HEK293 (cell line): ENCODE data around the gene TBC1D14.
"Not testable (repeated sequence)": the region's sequence is repeated elsewhere in the genome, so short reads cannot be mapped to it uniquely, and the experiment has no call there.

Experiments
- CTCF ChIA-PET: fragments of 350-600 bp; formaldehyde crosslinking; extraction: SDS; loops from one replicate; lab custom pipeline; 2021; ENCODE audit warnings: antibody characterized with exemption; lab: Yijun Ruan, JAX
- POLR2A ChIA-PET: fragments of 300-600 bp; formaldehyde crosslinking; extraction: SDS; loops from one replicate; lab custom pipeline; 2020; ENCODE audit warnings: antibody characterized with exemption, inconsistent platforms; lab: Yijun Ruan, JAX
- H3K27ac ChIP-seq: fragments of 200-500 bp; sonication (Bioruptor generic); 2 replicates; pipeline ENCODE4 v1.5.1; 2014; ENCODE audit warnings: low read depth, low read length, control low read depth, inconsistent platforms; ENCODE audit errors: extremely low read depth
- H3K36me3 ChIP-seq, 2 experiments: fragments of 200-500 bp in 1 of 2; sonication (Bioruptor generic) in 1 of 2; 1 replicate in 1 of 2; 2 replicates in 1 of 2; pipeline ENCODE4 v1.5.1; 2014 to 2017; ENCODE audit warnings: inconsistent platforms in 2 of 2, low read length in 2 of 2; ENCODE audit not compliant: control insufficient read depth in 2 of 2, insufficient read depth in 1 of 2
- H3K4me1 ChIP-seq: fragments of 200-500 bp; sonication (Bioruptor generic); 2 replicates; pipeline ENCODE4 v1.5.1; 2014; ENCODE audit warnings: mild to moderate bottlenecking, low read length, inconsistent platforms; ENCODE audit not compliant: control insufficient read depth, insufficient read depth
- H3K4me3 ChIP-seq: 2 replicates; pipeline ENCODE4 v1.5.1; 2011; ENCODE audit warnings: low read depth, mild to moderate bottlenecking, control low read depth, low read length, moderate library complexity
- H3K9me3 ChIP-seq: fragments of 200-500 bp; sonication (Bioruptor generic); 2 replicates; pipeline ENCODE4 v1.5.1; 2014; ENCODE audit warnings: low read depth, low read length, inconsistent platforms; ENCODE audit not compliant: control insufficient read depth, insufficient read depth
- CTCF ChIP-seq: fragments of 450-650 bp; formaldehyde crosslinking; IDR thresholded peaks from 2 replicates; pipeline ENCODE4 v1.5.1; 2016; ENCODE audit warnings: missing biosample characterization, missing genetic modification characterization
- IKZF3 ChIP-seq: fragments of 450-650 bp; IDR thresholded peaks from 2 replicates; pipeline ENCODE4 v1.5.0; 2018; ENCODE audit warnings: missing biosample characterization, mild to moderate bottlenecking, missing genetic modification characterization, moderate library complexity
- KLF1 ChIP-seq: fragments of 450-650 bp; formaldehyde crosslinking; IDR thresholded peaks from 2 replicates; pipeline ENCODE4 v1.5.1; 2016; ENCODE audit warnings: missing biosample characterization, missing genetic modification characterization
- KLF10 ChIP-seq: fragments of 450-650 bp; IDR thresholded peaks from 2 replicates; pipeline ENCODE4 v1.5.1; 2018; ENCODE audit warnings: missing biosample characterization, mild to moderate bottlenecking, missing genetic modification characterization
- MEIS1 ChIP-seq: sonication (generic); formaldehyde crosslinking; IDR thresholded peaks from 2 replicates; pipeline ENCODE4 v1.8.1; 2022; ENCODE audit warnings: missing genetic modification reagents, mild to moderate bottlenecking, borderline replicate concordance
- PRDM1 ChIP-seq: fragments of 450-650 bp; formaldehyde crosslinking; IDR thresholded peaks from 2 replicates; pipeline ENCODE4; 2016; ENCODE audit warnings: missing biosample characterization, missing genetic modification characterization
- SCRT1 ChIP-seq: fragments of 450-650 bp; formaldehyde crosslinking; IDR thresholded peaks from 2 replicates; pipeline ENCODE4 v1.5.1; 2016; ENCODE audit warnings: missing biosample characterization, missing genetic modification characterization, borderline replicate concordance
- SP2 ChIP-seq: fragments of 450-650 bp; formaldehyde crosslinking; IDR thresholded peaks from 2 replicates; pipeline ENCODE4 v1.5.1; 2016; ENCODE audit warnings: missing biosample characterization, missing genetic modification characterization
- TCF7L2 ChIP-seq: IDR thresholded peaks from 2 replicates; pipeline ENCODE4 v1.6.1; 2011; ENCODE audit warnings: low read depth, mild to moderate bottlenecking, inconsistent platforms, low read length, moderate library complexity, borderline replicate concordance
- ZNF2 ChIP-seq: fragments of 450-650 bp; formaldehyde crosslinking; IDR thresholded peaks from 2 replicates; pipeline ENCODE4 v1.5.1; 2016; ENCODE audit warnings: missing biosample characterization, missing genetic modification characterization
- ZNF211 ChIP-seq: fragments of 450-650 bp; formaldehyde crosslinking; IDR thresholded peaks from 2 replicates; pipeline ENCODE4 v1.5.1; 2016; ENCODE audit warnings: low read depth, missing biosample characterization, missing genetic modification characterization
- ZNF239 ChIP-seq: fragments of 450-650 bp; formaldehyde crosslinking; IDR thresholded peaks from 2 replicates; pipeline ENCODE4 v1.5.1; 2016; ENCODE audit warnings: missing biosample characterization, missing genetic modification characterization
- ZNF26 ChIP-seq: fragments of 450-650 bp; formaldehyde crosslinking; IDR thresholded peaks from 2 replicates; pipeline ENCODE4 v1.5.1; 2016; ENCODE audit warnings: missing biosample characterization, missing genetic modification characterization
- ZNF302 ChIP-seq: fragments of 450-650 bp; formaldehyde crosslinking; IDR thresholded peaks from 2 replicates; pipeline ENCODE4 v1.5.1; 2016; ENCODE audit warnings: missing biosample characterization, missing genetic modification characterization, low read depth
- ZNF324 ChIP-seq: fragments of 450-650 bp; formaldehyde crosslinking; IDR thresholded peaks from 2 replicates; pipeline ENCODE4 v1.5.1; 2016; ENCODE audit warnings: missing biosample characterization, missing genetic modification characterization
- ZNF335 ChIP-seq: fragments of 450-650 bp; formaldehyde crosslinking; conservative IDR thresholded peaks from 2 replicates; pipeline ENCODE4 v1.5.1; 2016; ENCODE audit warnings: missing biosample characterization, missing genetic modification characterization
- ZNF37A ChIP-seq: fragments of 450-650 bp; IDR thresholded peaks from 2 replicates; pipeline ENCODE4 v1.5.1; 2018; ENCODE audit warnings: missing biosample characterization, missing genetic modification characterization
- ZNF404 ChIP-seq: fragments of 450-650 bp; formaldehyde crosslinking; IDR thresholded peaks from 2 replicates; pipeline ENCODE4 v1.5.1; 2017; ENCODE audit warnings: missing biosample characterization, missing genetic modification characterization
- ZNF501 ChIP-seq: fragments of 450-650 bp; formaldehyde crosslinking; IDR thresholded peaks from 2 replicates; pipeline ENCODE4 v1.5.1; 2016; ENCODE audit warnings: missing biosample characterization, missing genetic modification characterization
- ZNF529 ChIP-seq: fragments of 450-650 bp; formaldehyde crosslinking; IDR thresholded peaks from 2 replicates; pipeline ENCODE4 v1.5.1; 2017; ENCODE audit warnings: missing genetic modification characterization, missing biosample characterization; ENCODE audit not compliant: insufficient replicate concordance
- ZNF610 ChIP-seq: fragments of 450-650 bp; formaldehyde crosslinking; IDR thresholded peaks from 2 replicates; pipeline ENCODE4 v1.5.1; 2016; ENCODE audit warnings: missing biosample characterization, missing genetic modification characterization, borderline replicate concordance
- ZNF654 ChIP-seq: fragments of 450-650 bp; formaldehyde crosslinking; IDR thresholded peaks from 2 replicates; pipeline ENCODE4 v1.5.1; 2016; ENCODE audit warnings: low read depth, missing biosample characterization, missing genetic modification characterization
- ZNF837 ChIP-seq: fragments of 450-650 bp; formaldehyde crosslinking; IDR thresholded peaks from 2 replicates; pipeline ENCODE4 v1.5.1; 2016; ENCODE audit warnings: missing biosample characterization, missing genetic modification characterization
- ZSCAN16 ChIP-seq: fragments of 450-650 bp; formaldehyde crosslinking; IDR thresholded peaks from 2 replicates; pipeline ENCODE4 v1.5.1; 2016; ENCODE audit warnings: missing biosample characterization, missing genetic modification characterization
- ZXDB ChIP-seq: fragments of 450-650 bp; formaldehyde crosslinking; IDR thresholded peaks from 2 replicates; pipeline ENCODE4 v1.5.1; 2016; ENCODE audit warnings: missing biosample characterization, missing genetic modification characterization
- TF ChIP-seq, protein P1 (sequence below): fragments of 450-650 bp; formaldehyde crosslinking; IDR thresholded peaks from 2 replicates; pipeline ENCODE4 v1.5.1; 2016; ENCODE audit warnings: missing biosample characterization, missing genetic modification characterization

Gene TBC1D14

GRCh38 chr4:6972375-6972650, 62.7 kb downstream of the TBC1D14 start:
- POLR2A ChIA-PET = no interaction called here
- TF ChIP-seq ZSCAN16 (tag by site-specific recombination) (no peak), ZNF529 (no peak), PRDM1 (tag by site-specific recombination) (no peak), ZNF404 (tag by site-specific recombination) (no peak)
- TF ChIP-seq, protein P1, sequence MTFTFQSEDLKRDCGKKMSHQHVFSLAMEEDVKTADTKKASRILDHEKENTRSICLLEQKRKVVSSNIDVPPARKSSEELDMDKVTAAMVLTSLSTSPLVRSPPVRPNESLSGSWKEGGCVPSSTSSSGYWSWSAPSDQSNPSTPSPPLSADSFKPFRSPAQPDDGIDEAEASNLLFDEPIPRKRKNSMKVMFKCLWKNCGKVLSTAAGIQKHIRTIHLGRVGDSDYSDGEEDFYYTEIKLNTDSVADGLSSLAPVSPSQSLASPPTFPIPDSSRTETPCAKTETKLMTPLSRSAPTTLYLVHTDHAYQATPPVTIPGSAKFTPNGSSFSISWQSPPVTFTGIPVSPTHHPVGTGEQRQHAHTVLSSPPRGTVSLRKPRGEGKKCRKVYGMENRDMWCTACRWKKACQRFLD (tag by site-specific recombination) = no peak
- TF ChIP-seq, all 188 proteins: peak for 0
- Histone ChIP-seq H3K4me3 (no peak overlapping the region), H3K27ac (no peak overlapping the region), H3K4me1 (no peaks in the 10 kb centered on the region), H3K9me3 (no peaks in the 10 kb centered on the region), H3K36me3 (peaks cover 0 to 13% of the 10 kb centered on the region in 2 experiments; a peak in 1 of 3 replicates)
- CTCF ChIA-PET = interaction anchor here (1.4 kb wide), 1 partner anchor 42 kb away, joined by 6 read pairs; no protein-coding TSS in a partner anchor

DNA sequence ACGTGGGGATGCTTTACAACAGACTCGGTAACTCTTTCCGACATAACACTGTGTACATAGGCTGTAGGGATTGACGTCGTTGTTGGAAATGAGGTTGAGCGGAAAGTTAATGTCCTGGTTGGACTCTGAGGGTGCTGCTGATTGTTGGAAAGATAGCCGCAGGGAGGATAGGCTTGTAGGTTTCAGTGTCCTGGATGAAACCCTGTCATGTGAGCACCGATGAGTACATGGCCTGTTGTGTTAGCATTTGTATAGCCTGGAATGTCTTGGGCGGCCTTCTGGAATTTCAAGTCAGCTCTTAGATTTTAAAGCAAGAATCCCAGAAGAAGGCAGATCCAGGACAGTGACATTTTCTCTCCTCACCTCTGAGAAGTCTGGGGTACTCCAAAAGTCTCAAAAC, 63.3 kb downstream of the TBC1D14 start:
- POLR2A ChIA-PET = no interaction called here
- CTCF ChIA-PET = interaction anchor here (0.7 to 2.5 kb wide), 7 partner anchors 9 to 252 kb away, joined by 3 to 18 read pairs (median 4); no protein-coding TSS in a partner anchor
- TF ChIP-seq MEIS1 (no peak), KLF1 (no peak), ZNF335 (tag by site-specific recombination) (no peak), ZNF302 (tag by site-specific recombination) (no peak), ZNF324 (tag by site-specific recombination) (no peak), SCRT1 (no peak), ZNF501 (tag by site-specific recombination) (no peak), KLF10 (tag by site-specific recombination) (no peak), ZXDB (tag by site-specific recombination) (no peak), ZNF239 (no peak), ZNF37A (tag by site-specific recombination) (no peak), ZNF610 (no peak), ZNF211 (tag by site-specific recombination) (no peak)

GRCh38 chr4:6974138-6974848, 64.7 kb downstream of the TBC1D14 start:
- POLR2A ChIA-PET = interaction anchor here (0.7 to 1.7 kb wide), 3 partner anchors 12 to 94 kb away, joined by 3 to 6 read pairs (median 4); partner anchors contain the start of genes GRPEL1 and TADA2B
- TF ChIP-seq ZNF2 (0 out of 2 replicates have a peak, but pooled peaks have one; percentile 19), ZNF837 (no peak), ZNF26 (tag by site-specific recombination) (no peak), TCF7L2 (peak; percentile 94; the same call in 1 of the 2 replicates), ZNF654 (tag by site-specific recombination) (peak; percentile 43), CTCF (tag by site-specific recombination) (0 out of 2 replicates have a peak, but pooled peaks have one; percentile 27), SP2 (tag by site-specific recombination) (no peak), IKZF3 (tag by site-specific recombination) (peak; percentile 41; the same call in 1 of the 2 replicates)
- TF ChIP-seq, all 188 proteins: peak for 5
- Histone ChIP-seq H3K4me1 (no peaks in the 10 kb centered on the region), H3K27ac (no peak overlapping the region), H3K36me3 (peaks cover 0 to 5% of the 10 kb centered on the region in 2 experiments; a peak in 1 of 3 replicates), H3K9me3 (no peaks in the 10 kb centered on the region), H3K4me3 (no peak overlapping the region)
- CTCF ChIA-PET = interaction anchor here (0.6 to 2.5 kb wide), 19 partner anchors 8 to 690 kb away, joined by 3 to 18 read pairs (median 4); no protein-coding TSS in a partner anchor

More for the DNA sequence above, 63.3 kb downstream of the TBC1D14 start:
- Histone ChIP-seq H3K27ac (no peak overlapping the region), H3K9me3 (no peaks in the 10 kb centered on the region), H3K36me3 (peaks cover 0 to 9% of the 10 kb centered on the region in 2 experiments; a peak in 1 of 3 replicates), H3K4me1 (no peaks in the 10 kb centered on the region), H3K4me3 (no peak overlapping the region)

DNA sequence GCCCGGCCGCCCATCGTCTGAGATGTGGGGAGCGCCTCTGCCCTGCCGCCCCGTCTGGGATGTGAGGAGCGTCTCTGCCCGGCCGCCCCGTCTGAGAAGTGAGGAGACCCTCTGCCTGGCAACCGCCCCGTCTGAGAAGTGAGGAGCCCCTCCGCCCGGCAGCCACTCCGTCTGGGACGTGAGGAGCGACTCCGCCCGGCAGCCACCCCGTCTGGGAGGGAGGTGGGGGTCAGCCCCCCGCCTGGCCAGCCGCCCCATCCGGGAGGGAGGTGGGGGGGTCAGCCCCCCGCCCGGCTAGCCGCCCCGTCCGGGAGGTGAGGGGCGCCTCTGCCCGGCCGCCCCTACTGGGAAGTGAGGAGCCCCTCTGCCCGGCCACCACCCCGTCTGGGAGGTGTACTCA, 68.2 kb downstream of the TBC1D14 start:
- H3K4me3 ChIP-seq, CTCF ChIA-PET, H3K36me3 ChIP-seq, POLR2A ChIA-PET, H3K4me1 ChIP-seq, H3K27ac ChIP-seq, H3K9me3 ChIP-seq: not testable (repeated sequence)
